Breast epithelium (tissue), 4 donors: ENCODE measurements around the gene METTL2B. TPM values are rescaled to one million over a fixed set of nuclear protein-coding genes. Genes with fewer than 3 reads are reported as not detected.
A peak's percentile ranks its signal among the peaks of the same experiment; 100 is the strongest.

ENCODE experiments used
- DNase-seq, 2 donors: peaks; one replicate each; pipeline ENCODE4 v3.0.0-alpha.2; 2019; ENCODE audit warnings: low spot score in 2 of 2
- H3K27ac ChIP-seq, 2 donors: fragments of 200-600 bp; sonication (generic) in 1 of 2; one replicate each; pipeline ENCODE4 v1.5.1; 2016 to 2019; ENCODE audit warnings: mild to moderate bottlenecking in 1 of 2
- H3K27me3 ChIP-seq, 2 donors: fragments of 200-600 bp; sonication (generic) in 1 of 2; one replicate each; pipeline versions ENCODE4 v1.5.1 to v1.6.0; 2017 to 2019; ENCODE audit warnings: control low read depth in 1 of 2, mild to moderate bottlenecking in 1 of 2
- H3K36me3 ChIP-seq: fragments of 200-600 bp; one replicate; pipeline ENCODE4 v1.5.1; 2019
- H3K4me1 ChIP-seq, 2 donors: fragments of 200-600 bp; sonication (generic); one replicate each; pipeline ENCODE4 v1.5.1; 2016 to 2019; ENCODE audit warnings: control low read depth in 1 of 2
- H3K4me3 ChIP-seq, 3 donors: fragments of 200-600 bp; sonication (generic); 1 replicate in 2 of 3; 2 replicates in 1 of 3; pipeline ENCODE4 v1.5.1; 2016 to 2019; ENCODE audit warnings: mild to moderate bottlenecking in 3 of 3, moderate library complexity in 2 of 3
- H3K9me3 ChIP-seq, 2 donors: fragments of 200-600 bp; sonication (generic) in 1 of 2; one replicate each; pipeline ENCODE4 v1.5.1; 2016 to 2019; ENCODE audit warnings: control low read depth in 1 of 2
- POLR2A ChIP-seq: fragments of 450-650 bp; IDR thresholded peaks from one replicate; pipeline ENCODE4 v1.6.1; 2016; ENCODE audit warnings: antibody characterized with exemption, mild to moderate bottlenecking, moderate library complexity
- POLR2AphosphoS5 ChIP-seq, 3 donors: sonication (generic); formaldehyde crosslinking; IDR thresholded peaks; one replicate each; pipeline ENCODE4 v1.6.1; 2017; ENCODE audit warnings: antibody characterized with exemption in 3 of 3
- intact Hi-C: fragments of 100-400 bp; cut with DNase I; formaldehyde crosslinking; loops from one replicate; pipeline ENCODE4 v1.15.1; 2023; ENCODE audit warnings: low total_unique reads
- total RNA-seq, 3 donors: library from RNA; depleted of rRNA; stranded (reverse); fragments of >200 nt; gene quantifications; one replicate each; pipeline ENCODE4 v1.1.0, GENCODE V29; 2016
- TF ChIP-seq, protein P1 (sequence below), 3 donors: fragments of 450-650 bp; IDR thresholded peaks; one replicate each; pipeline ENCODE4 v1.5.1; 2016 to 2017; ENCODE audit warnings: antibody characterized with exemption in 3 of 3, mild to moderate bottlenecking in 3 of 3, moderate library complexity in 3 of 3

Gene METTL2B
- total RNA-seq, 3 donors from 2014 or later = 19.4 to 28.7 (median 23.6) TPM

DNA sequence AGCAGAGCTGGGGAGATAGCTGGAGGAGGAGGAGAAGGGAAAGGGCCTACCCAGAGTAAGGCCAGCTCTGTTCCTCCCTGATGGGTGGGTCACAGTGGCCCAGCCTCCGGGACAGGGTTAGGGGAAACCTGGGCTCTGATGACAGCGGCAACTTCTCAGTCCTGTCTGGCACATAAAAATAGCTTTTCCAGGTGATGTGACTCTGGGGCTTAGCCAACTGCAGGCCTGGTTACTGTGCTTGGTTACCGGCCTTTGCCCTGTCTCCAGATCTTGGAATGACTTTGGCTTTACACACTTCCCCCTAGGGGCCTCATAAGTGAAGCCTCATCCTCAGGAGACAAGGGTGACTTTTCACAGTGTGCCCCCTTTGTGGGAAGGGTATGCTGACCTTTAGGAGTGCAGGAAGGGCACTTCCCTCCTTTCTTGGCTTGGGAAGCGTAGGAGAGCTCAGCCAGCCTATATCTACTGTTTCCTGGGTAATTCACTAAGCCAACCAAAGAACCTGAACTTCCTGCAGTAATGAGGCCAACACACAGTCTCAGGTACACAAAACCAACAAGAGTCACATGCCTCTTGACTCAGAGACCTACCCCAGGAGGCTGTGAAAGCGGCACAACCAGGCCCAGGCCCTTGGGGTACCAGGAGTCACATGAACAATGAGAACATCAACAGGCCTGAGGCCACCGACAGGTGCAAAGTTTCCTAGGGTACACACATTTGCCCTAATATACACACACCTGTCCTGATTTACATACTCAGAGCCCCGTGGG lies 32.5 kb upstream of the METTL2B start:
- Histone ChIP-seq H3K4me3 (no peak overlapping the region), H3K4me1 (no peaks in the 10 kb centered on the region), H3K27me3 (no peaks in the 10 kb centered on the region), H3K27ac (peak overlapping the region; percentile 52 to 70), H3K9me3 (no peaks in the 10 kb centered on the region), H3K36me3 (no peaks in the 10 kb centered on the region)
- peak; percentile 26 to 67 for DNase-seq
- intact Hi-C loops = no loop called here
- TF ChIP-seq POLR2A (no peak), POLR2AphosphoS5 (IDR thresholded peaks at IDR 0.05) (no peak)
- TF ChIP-seq, protein P1, sequence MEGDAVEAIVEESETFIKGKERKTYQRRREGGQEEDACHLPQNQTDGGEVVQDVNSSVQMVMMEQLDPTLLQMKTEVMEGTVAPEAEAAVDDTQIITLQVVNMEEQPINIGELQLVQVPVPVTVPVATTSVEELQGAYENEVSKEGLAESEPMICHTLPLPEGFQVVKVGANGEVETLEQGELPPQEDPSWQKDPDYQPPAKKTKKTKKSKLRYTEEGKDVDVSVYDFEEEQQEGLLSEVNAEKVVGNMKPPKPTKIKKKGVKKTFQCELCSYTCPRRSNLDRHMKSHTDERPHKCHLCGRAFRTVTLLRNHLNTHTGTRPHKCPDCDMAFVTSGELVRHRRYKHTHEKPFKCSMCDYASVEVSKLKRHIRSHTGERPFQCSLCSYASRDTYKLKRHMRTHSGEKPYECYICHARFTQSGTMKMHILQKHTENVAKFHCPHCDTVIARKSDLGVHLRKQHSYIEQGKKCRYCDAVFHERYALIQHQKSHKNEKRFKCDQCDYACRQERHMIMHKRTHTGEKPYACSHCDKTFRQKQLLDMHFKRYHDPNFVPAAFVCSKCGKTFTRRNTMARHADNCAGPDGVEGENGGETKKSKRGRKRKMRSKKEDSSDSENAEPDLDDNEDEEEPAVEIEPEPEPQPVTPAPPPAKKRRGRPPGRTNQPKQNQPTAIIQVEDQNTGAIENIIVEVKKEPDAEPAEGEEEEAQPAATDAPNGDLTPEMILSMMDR (IDR thresholded peaks at IDR 0.05) = no peak

DNA sequence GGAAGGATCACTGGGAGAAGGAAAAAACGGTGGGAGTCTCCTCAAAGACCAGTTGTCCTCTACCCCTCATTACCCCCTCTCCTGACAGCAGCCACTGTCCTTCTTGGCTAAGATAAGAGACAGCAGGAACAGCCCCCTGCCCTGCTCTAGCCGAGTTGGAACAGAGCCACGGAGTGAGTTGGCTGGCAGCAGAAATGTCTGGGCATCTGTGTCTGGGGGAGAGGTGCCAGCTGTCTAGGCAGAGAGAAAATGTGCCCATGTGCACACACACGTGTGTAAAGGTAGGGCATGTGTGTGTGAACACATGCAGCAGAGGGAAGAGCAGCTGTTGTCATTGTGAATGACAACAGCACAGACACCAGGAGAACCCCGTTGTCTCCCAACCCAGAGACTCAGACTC lies 30.2 kb upstream of the METTL2B start:
- no peak for DNase-seq
- Histone ChIP-seq H3K27ac (no peak overlapping the region), H3K4me3 (no peak overlapping the region), H3K4me1 (no peaks in the 10 kb centered on the region), H3K36me3 (no peaks in the 10 kb centered on the region), H3K27me3 (no peaks in the 10 kb centered on the region), H3K9me3 (no peaks in the 10 kb centered on the region)
- TF ChIP-seq, protein P1 (IDR thresholded peaks at IDR 0.05) = no peak
- TF ChIP-seq POLR2AphosphoS5 (IDR thresholded peaks at IDR 0.05) (no peak), POLR2A (no peak)
- intact Hi-C loops = no loop called here

DNA sequence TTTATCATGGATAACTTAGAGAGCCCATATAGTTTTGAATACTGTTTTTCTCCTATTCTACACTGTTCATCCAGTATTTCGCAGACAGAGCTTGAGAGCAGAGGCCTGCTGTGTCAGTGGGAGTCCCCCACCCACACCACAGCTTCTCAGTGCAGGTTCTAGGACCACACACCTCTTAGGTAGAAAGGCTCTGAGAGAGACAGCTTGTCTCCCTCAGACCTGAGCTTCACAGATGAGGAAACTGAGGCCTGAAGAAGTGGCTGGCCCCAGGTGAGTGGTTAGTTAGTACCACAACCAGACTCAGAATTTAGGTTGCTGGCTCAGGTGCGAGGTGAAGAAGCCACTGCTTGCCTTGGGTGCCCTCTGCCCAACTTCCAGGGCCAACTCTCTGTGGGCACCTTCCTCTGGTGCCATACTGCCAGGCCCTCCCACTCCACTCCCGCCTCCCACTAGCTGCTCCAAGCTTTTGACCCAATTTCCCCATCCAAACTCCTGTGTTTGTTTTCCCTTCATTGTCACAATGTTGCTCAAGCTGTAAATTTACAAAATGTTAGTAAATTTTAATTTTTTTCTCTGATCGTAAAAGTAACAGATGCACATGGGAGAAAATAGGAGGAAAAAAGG lies 28.5 kb upstream of the METTL2B start:
- no peak overlapping the region for H3K27ac ChIP-seq
- no peak overlapping the region for H3K4me3 ChIP-seq
- intact Hi-C loops = no loop called here
- TF ChIP-seq, protein P1 (IDR thresholded peaks at IDR 0.05) = no peak
- no peak for TF ChIP-seq POLR2A
- no peak for TF ChIP-seq POLR2AphosphoS5 (IDR thresholded peaks at IDR 0.05)
- H3K36me3 ChIP-seq = no peaks in the 10 kb centered on the region
- H3K27me3 ChIP-seq = no peaks in the 10 kb centered on the region
- H3K4me1 ChIP-seq = no peaks in the 10 kb centered on the region
- no peak for DNase-seq
- H3K9me3 ChIP-seq = no peaks in the 10 kb centered on the region

DNA sequence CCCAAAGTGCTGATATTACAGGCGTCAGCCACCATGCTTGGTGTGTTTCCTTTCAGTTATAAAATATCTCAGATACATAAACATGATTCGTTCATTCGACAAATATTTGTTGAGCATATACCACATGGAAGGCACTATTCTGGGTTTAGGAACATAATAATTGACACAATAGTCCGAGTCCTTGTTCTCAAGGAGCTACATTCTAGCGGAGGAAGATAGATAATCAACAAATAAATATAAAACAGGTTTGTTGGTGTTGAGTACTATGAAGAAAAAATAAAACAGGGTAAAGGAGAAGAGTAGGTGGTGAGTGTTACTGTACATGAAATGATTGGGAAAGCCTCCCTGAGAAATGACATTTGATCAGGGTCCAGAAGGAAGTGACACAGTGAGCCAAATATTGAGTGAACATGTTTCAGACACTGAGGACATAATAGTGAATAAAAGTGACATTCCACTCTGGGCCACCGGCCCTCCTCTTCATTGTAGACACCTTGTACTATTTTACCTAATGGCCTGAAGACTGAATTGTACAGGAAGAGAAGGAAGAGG lies 27.7 kb upstream of the METTL2B start:
- TF ChIP-seq, protein P1 (IDR thresholded peaks at IDR 0.05) = no peak
- no peak for TF ChIP-seq POLR2AphosphoS5 (IDR thresholded peaks at IDR 0.05)
- no peak for TF ChIP-seq POLR2A
- no peak overlapping the region for H3K27ac ChIP-seq
- intact Hi-C loops = no loop called here

DNA sequence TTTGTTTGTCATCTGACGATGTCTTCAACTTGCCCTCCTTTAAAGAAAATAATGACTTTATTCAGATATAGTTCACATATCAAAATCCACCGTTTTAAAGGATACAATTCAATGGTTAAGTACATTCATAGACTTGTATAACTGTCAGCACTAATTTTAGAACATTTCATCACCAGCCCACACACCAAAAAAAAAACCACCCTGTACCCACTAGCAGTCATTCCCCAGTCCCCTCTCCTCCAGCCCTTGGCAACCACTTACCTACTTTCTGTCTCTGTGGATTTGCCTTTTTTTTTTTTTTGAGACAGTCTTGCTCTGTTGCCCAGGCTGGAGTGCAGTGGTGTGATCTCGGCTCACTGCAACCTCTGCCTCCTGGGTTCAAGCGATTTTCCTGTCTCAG lies 26.1 kb upstream of the METTL2B start:
- Histone ChIP-seq H3K9me3 (no peaks in the 10 kb centered on the region), H3K4me1 (no peaks in the 10 kb centered on the region), H3K36me3 (no peaks in the 10 kb centered on the region), H3K27me3 (no peaks in the 10 kb centered on the region), H3K4me3 (no peak overlapping the region), H3K27ac (no peak overlapping the region)
- TF ChIP-seq, protein P1 (IDR thresholded peaks at IDR 0.05) = no peak
- TF ChIP-seq POLR2AphosphoS5 (IDR thresholded peaks at IDR 0.05) = no peak
- no peak for TF ChIP-seq POLR2A
- DNase-seq = no peak
- intact Hi-C loops = no loop called here

More for the DNA sequence above, 27.7 kb upstream of the METTL2B start:
- no peaks in the 10 kb centered on the region for H3K27me3 ChIP-seq
- no peaks in the 10 kb centered on the region for H3K9me3 ChIP-seq
- no peaks in the 10 kb centered on the region for H3K4me1 ChIP-seq
- H3K4me3 ChIP-seq = no peak overlapping the region
- no peak for DNase-seq
- no peaks in the 10 kb centered on the region for H3K36me3 ChIP-seq
